NOMO-1 treated with dmso at 0.1 percent for 144 hours (cell line): Measurements from ENCODE around the gene FFAR1.

ENCODE experiments used
- DNase-seq: peaks from one replicate; lab custom pipeline; 2025; ENCODE audit not compliant: unreplicated experiment; lab: John Stamatoyannopoulos, UW

The FFAR1 gene, protein sequence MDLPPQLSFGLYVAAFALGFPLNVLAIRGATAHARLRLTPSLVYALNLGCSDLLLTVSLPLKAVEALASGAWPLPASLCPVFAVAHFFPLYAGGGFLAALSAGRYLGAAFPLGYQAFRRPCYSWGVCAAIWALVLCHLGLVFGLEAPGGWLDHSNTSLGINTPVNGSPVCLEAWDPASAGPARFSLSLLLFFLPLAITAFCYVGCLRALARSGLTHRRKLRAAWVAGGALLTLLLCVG (N-terminal part only)

DNA sequence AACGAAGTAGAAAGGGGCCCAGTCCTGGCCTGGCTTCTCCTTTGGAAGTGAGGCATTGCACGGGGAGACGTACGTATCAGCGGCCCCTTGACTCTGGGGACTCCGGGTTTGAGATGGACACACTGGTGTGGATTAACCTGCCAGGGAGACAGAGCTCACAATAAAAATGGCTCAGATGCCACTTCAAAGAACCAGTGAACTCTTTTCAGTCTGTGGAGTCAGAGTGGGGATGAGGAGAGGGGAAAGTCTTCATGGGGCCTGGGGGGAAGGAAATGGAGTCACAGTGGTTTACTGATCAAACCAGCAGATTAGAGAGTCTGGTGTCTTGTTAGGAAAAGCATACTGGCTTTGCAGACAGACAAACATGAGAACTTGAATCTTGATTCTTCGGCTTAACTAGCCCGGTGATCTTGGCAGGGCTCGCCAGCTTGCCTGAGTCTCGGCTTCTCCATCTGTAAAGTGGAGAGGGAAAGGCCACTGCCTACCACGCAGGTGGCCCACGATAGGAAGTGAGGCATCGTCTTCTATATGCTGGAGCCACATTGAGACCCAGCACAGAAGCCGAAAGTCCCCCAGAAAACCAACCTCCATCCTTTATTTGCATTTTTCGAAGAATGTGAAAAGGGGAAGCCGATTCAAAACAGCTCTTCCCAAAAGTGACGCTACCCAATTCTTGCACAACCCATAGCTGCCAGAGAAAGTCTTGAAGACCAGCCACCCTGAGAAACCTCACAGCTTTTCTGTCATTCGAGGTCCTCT is at the start of gene FFAR1:
Gene FFAR1, plus strand, starts transcription at position 732 of the 759 bp plus-strand sequence. CDS start 3,650 bp downstream, outside the sequence.
- DNase-seq, result peak; percentile 74

DNA sequence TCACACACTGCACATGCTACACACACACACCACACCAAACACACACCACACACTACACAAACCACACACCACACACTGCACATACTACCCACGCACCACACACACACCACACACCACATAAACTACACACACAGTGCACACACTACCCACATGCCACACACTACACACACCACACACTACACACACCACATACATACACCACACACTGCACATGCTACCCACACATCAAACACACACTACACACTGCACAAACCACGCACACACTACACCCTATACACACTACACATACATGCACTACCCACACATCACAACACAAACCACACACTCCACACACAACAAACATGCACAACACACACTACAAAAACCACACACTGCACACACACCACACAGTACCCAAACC is 49.8 kb upstream of the FFAR1 start:
- no peak for DNase-seq

DNA sequence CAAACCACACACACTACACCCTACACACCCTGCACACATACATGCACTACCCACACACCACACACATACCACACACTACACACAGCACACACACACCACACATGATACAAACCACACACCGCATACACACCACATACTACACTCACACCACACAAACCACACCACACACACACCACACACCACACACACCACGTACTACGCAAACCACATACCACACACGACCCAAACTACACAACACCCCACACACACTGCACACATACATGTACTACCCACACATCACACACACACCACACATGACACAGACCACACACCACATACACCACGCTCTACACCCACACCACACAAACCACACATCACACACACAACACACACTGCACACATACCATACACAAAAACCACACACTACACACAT is 49.1 kb upstream of the FFAR1 start:
- DNase-seq, result no peak

DNA sequence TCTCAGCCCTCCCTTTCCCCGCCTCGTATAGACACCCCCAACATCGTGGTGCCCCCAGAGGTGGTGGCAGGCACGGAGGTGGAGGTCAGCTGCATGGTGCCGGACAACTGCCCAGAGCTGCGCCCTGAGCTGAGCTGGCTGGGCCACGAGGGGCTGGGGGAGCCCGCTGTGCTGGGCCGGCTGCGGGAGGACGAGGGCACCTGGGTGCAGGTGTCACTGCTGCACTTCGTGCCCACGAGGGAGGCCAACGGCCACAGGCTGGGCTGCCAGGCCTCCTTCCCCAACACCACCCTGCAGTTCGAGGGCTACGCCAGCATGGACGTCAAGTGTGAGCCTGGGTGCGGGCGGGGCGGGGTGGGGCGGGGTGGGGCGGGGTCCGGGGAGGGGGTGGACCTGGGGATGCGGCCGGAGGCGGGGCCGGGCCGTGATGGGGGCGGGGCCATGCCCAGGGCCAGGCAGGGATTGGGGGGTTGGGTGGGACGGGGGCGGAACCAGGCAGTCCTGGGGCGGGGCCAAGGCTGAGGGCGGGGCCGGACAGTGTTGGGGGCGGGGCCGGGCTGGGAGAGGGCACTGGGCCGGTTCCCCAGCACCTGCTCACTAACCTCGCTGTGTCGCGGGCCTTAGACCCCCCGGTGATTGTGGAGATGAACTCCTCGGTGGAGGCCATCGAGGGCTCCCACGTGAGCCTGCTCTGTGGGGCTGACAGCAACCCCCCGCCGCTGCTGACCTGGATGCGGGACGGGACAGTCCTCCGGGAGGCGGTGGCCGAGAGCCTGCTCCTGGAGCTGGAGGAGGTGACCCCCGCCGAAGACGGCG is 48.0 kb upstream of the FFAR1 start:
- DNase-seq, result no peak

DNA sequence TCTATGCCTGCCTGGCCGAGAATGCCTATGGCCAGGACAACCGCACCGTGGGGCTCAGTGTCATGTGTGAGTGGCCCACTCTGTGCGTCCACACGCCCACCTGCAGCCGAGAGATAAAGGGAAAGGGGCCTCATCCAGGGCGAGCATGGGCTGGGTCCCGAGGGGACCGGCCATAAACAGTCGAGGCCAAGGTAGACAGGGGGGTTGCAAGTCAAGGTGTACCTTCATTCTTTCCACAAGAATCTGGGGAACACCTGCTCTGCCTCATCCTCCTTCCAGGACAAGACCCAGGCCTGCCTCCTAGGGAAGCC is 47.4 kb upstream of the FFAR1 start:
- no peak for DNase-seq

DNA sequence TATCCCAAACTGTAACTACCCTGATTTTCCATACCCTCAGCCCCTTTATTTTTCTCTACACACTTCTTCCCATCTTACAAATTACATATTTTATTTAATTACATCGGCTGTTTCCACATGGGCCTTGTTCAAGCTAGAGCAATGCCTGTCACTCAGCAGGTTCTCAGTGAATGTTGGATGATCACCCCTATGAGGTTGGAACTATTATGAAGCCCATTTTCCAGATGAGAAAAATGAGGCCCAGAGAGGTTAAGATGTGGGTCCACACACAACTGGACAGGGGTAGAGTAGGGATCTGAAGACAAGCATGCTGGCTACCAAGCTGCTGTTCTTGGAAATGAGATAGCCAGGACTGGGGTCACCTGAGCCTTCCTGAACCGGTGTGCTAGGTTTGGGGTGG is 45.7 kb upstream of the FFAR1 start:
- DNase-seq, result no peak

DNA sequence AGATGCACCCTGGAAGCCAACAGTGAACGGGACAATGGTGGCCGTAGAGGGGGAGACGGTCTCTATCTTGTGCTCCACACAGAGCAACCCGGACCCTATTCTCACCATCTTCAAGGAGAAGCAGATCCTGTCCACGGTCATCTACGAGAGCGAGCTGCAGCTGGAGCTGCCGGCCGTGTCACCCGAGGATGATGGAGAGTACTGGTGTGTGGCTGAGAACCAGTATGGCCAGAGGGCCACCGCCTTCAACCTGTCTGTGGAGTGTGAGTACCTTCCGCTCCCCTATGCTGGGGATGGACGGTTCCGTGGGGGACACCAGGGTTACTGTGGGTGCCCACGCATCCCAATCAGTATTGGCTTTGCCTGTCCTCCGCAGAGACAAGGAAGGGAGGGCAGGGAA is 45.3 kb upstream of the FFAR1 start:
- no peak for DNase-seq

DNA sequence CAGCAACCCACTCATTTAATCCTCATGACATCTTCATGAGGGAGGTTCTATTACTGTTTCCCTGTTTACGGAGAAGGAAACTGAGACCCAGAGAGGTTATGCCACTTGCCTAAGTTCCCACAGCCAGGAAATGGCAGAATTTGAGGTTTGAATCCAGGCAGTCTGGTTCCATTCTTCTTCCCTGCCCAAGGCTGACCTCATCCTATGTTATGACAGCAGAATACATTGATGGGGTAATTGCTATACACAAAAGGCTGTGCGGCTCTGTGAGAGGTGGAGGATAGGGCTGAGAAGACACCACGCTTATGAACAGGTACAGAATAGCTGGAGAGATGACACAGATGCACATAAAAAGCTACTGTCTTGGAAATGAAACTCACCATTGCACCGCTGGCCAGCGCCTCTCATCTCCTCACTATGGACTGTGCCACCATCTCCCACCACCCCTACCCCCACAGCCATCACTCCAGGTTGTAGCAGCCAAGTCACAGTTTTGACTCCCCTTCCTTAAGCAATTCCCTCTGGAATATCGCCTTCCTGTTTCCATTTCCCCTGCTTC is 44.3 kb upstream of the FFAR1 start:
- no peak for DNase-seq

DNA sequence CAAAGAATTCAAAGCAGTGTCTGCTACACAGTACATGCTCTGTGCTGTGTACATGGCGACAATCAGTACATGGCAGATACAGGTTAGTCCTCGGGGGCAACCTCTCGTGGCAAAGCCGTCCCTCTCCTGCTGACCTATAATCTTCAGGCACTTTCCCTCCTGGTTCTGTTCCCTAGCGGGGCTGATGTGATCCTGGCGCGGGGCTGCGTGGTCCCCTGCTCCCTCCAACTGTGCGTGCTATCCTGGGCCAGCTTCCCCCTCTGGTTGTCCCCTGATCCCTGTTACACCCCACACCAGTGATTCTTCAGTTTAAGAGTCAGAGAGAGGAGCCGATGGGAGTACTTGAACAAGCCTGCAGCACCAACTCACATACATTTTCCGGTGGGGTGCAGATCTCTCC is 43.7 kb upstream of the FFAR1 start:
- DNase-seq, result no peak

DNA sequence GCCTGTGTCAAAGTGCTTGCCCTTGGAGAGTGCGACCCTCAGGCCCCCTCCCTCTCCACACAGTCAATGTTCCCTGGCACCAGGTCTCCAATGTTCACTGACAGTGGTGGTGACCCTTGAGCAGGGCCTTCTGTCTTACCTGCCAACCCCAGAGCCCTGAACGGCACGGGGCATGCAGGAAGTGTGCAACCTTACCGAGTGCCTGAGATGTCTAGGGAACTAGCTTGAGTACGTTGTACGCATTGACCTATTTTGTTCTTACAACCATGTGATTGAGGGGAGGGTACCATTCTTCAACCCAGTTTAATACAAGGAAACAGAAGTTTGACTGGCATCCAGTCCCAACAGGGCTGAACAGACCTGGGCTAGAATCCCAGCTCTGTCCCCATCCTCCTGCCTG is 42.5 kb upstream of the FFAR1 start:
- DNase-seq, result no peak

DNA sequence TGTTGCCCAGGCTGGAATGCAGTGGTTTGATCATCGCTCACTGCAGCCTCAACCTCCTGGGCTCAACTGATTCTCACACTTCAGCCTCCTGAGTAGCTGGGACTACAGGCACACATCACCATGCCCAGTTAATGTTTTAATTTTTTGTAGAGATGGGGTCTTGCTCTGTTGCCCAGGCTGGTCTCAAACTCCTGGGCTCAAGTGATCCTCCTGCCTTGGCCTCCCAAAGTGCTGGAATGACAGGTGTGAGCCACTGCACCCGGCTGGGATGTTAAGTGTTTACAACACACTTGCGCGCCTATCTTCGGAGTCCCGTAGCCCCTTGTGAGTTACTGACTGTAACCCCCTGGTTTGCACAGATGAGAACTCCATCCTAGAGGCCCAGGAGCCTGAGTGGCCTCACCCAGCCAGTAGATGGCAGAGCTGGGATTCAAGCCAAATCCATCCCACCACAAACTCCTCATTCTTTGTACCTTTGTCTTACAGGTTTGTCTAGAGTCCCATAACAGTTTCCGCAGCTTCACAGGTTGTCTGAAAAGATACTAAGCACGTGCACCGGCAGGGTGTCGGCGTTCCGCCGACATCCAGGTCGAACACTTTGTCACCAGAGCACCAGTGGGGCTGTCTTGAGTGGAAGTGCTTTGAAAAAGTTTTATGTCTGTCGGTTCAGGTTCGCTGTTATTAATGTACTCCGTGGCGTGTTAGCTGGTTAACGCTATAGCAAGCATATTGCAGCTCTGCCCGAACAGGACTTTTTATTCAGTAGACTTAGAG is 41.0 kb upstream of the FFAR1 start:
- DNase-seq, result no peak

DNA sequence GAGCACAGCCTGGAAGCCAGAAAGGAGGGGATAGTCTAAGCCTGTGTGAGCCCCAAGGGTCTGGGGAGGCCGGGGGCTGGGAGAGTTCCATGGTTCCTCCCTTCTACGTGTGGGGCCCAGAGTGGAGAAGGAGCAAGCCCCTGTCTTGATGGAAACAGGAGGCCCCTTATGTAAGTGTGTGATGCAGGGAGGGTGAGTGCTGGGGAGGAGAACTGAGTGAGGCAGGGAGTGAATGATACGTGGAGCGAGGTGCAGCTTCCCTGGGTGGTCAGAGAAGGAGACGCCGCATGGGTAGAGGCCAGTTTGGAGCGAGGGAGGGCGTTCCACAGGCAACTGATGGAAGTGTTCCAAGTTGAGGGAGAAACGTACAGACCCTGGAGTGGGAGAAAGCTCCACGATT is 39.8 kb upstream of the FFAR1 start:
- DNase-seq, result no peak

DNA sequence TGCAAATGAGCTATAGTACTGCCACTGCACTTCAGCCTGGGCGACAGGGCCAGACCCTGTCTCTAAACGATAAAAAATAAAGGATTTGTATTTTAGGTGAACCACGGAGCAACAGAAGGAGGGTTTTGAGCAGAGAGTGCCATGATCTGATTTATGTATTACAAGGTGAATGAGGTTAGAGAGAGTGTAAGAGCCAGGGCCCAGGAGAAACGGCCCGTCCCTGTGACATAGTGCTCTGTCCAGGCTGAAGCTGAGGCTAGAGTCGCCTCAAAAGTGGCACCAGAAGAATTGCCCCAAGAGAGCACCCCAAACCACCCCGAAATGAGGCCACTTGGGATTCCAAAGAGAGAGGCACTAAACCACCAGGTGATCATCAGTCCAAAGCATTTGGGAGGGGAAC is 38.8 kb upstream of the FFAR1 start:
- DNase-seq, result no peak

DNA sequence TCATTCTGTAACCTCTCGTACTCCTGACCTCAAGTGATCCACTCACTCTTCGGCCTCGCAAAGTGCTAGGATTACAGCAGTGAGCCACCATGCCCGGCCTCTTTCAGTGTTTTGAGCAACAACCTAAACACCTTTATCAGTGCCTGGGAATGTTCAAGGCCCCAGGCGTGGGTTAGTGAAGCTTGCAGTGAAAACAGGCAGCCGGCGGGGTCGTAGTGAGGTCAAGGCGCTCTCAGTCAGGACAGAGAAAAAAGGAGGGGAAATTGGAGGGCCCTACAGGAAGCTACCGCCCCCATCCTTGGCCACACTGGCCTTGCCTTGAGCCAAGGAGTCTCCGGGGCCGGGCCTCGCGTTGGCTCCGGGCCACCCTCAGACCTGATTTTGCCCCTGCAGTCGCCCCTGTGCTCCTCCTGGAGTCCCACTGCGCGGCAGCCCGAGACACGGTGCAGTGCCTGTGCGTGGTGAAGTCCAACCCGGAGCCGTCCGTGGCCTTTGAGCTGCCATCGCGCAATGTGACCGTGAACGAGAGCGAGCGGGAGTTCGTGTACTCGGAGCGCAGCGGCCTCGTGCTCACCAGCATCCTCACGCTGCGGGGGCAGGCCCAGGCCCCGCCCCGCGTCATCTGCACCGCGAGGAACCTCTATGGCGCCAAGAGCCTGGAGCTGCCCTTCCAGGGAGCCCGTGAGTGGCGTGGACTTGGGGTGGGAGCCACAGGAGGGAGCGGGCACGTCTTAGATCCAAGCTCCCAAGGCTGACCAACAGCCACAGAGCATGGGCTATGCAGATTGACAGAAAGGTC is 38.0 kb upstream of the FFAR1 start:
- DNase-seq, result no peak

DNA sequence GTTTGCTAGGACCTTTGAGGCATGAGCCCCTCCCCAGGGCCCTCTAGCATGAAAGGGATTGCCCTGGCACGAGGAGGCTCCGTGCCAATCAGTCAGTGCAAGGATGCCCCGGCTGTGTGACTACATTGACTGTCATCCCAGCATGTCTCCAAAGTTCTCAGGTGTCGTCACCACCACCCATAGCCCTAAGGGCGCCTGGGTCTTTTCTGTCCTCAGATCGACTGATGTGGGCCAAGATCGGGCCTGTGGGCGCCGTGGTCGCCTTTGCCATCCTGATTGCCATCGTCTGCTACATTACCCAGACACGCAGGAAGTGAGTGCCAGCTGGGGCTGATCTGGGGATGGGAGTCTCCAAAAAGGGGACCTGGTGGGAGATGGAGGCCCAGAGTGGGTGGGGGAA is 37.4 kb upstream of the FFAR1 start:
- DNase-seq, result no peak

DNA sequence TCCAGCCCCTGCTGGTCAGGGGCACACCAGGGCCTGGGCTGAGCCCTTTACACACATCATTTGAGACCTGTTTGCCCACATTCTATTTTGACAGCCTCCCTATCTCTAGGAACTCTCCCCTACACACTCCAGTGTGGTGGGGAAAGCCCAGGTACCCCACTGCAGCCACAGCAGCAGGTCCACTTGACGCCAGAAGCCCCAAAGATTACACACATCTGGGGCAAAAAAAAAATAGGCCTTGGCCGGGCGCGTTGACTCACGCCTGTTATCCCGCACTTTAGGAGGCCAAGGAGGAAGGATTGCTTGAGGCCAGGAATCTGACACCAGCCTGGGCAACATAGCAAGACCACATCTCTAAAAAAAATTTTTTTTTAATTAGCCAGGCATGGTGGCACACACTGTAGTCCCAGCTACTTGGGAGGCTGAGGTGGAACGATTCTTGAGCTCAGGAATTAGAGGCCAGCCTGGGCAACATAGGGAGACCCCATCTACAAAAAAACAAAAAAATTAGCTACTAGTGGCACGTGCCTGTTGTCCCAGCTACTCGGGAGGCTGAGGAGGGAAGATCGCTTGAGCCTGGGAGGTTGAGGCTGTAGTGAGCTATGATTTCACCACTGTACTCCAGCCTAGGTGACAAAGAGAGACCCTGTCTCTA is 36.8 kb upstream of the FFAR1 start:
- no peak for DNase-seq

DNA sequence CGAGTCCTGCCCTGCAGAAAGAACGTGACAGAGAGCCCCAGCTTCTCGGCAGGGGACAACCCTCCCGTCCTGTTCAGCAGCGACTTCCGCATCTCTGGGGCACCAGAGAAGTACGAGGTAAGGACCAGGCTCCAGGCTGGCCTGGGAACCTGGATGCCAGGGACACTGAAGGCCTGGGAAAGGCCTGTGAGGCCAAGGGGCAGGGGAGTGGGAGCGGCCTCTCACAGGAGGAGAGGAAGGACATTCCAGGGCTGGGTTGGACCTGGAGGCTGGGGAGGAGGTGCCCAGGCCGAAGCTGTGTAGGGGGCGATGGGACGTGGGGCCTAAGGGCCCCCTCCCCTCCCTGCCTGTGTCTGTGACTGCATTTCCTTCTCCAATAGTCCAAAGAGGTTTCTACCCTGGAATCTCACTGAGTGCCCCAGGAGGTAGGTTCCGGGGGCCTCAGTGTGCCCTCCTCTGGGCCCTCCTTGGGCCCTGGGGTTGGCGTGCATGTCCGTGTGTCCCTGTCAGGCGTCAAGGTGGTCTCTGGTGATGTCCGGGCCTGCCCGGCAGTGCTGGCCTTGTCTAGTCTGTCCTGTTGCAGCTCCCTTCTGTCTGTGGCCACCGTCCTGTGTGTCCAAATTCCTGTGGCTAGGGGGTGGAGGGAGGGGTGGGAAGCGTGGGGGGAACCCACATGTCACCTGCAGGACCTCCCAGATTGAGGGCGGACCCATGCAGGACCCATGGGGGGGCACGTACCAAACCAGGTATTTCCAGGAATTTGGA is 35.6 kb upstream of the FFAR1 start:
- DNase-seq, result no peak

DNA sequence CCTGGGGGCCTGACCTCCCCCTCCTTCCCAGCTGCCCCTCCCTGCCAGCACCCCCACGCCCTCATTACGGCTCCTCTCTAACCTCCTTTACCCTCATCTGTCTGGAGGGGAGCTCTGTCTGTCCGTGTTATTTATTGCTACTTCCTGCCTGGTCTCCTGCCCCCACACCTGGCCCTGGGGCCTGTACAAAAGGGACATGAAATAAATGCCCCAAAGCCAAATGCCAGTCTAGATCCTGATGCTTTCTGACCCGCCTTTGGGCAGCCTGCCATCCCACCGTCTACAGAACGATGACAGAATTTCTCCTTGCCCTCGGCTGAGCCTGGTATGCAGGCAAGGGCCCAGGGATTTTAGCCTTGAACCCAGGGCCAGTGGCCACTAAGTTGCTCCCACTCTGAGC is 34.1 kb upstream of the FFAR1 start:
- no peak for DNase-seq

DNA sequence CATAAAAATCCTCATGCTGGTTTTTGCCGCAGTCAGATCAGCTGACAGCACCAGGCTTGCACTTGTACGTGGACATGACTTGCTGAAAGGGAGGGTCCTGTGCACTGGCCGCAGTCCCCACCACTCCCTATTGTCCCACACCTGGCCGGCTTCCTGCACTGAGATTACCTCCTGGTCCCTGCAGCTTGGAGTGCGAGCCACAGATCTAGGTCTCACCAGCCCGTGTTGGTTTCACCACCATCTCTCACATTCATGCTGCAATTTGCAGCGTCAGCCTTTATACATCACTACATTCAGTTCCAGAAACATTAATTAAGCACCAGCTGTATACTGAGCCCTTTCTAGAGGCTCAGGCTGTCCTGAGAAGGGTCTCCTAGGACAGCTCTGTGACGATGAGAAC is 33.7 kb upstream of the FFAR1 start:
- no peak for DNase-seq
